ENCODE data around the gene LIG1.

The LIG1 gene

DNA sequence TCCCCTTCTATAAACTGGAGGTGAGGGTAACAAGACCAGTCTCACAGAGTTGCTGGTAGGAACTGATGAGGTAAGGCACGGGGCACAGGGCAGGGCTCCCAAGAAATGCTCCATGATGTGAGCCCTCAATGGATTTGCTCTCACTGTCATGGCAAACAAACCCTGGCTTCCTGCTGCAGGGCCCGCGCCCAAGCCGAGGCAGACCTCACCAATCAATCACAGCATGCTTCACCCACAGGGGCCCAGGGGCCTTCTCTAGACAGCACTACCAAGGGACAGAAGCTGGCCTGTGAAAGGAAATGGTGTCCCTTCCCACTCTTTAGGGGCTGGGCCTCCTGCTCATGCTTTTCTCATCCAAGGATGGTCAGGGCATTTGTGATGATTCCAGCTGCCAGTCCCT is 33.6 kb downstream of the LIG1 start:
- H3K27me3 ChIP-seq (ENCODE audit: low read length), result no peaks in the 10 kb centered on the region
- H3K4me3 ChIP-seq (ENCODE audit: insufficient read depth, low read length, poor library complexity, severe bottlenecking), result no peak overlapping the region
- H2AFZ ChIP-seq (ENCODE audit: low read depth, low read length, severe bottlenecking), result no peak overlapping the region
- no peaks in the 10 kb centered on the region for H4K20me1 ChIP-seq (ENCODE audit: low read depth, low read length)
- H3K9ac ChIP-seq (ENCODE audit: low read length), result no peak overlapping the region
- no peak overlapping the region for H3K27ac ChIP-seq (ENCODE audit: low read depth, low read length)
- no peaks in the 10 kb centered on the region for H3K9me2 ChIP-seq (replicated peaks; ENCODE audit: insufficient read depth, low read length)
- H3K79me2 ChIP-seq (ENCODE audit: insufficient read depth, low read length), result no peaks in the 10 kb centered on the region
- H3K36me3 ChIP-seq (ENCODE audit: low read length), result no peaks in the 10 kb centered on the region
- H3F3A ChIP-seq (ENCODE audit: insufficient read depth), result no peaks in the 10 kb centered on the region
- no peak overlapping the region for H3K4me2 ChIP-seq (ENCODE audit: low read depth, low read length, poor library complexity, severe bottlenecking)
- TF ChIP-seq EZH2phosphoT487 (conservative IDR thresholded peaks at IDR 0.05; ENCODE audit: low read length), result no peak
- no peaks in the 10 kb centered on the region for H3K9me3 ChIP-seq (ENCODE audit: insufficient read depth, low read length)

- H3K27ac ChIP-seq (ENCODE audit: low read depth, low read length), result no peak overlapping the region
- no peaks in the 10 kb centered on the region for H3K27me3 ChIP-seq (ENCODE audit: low read length)
- no peak overlapping the region for H3K4me2 ChIP-seq (ENCODE audit: low read depth, low read length, poor library complexity, severe bottlenecking)
- no peaks in the 10 kb centered on the region for H3F3A ChIP-seq (ENCODE audit: insufficient read depth)
- H3K79me2 ChIP-seq (ENCODE audit: insufficient read depth, low read length), result no peaks in the 10 kb centered on the region
- H2AFZ ChIP-seq (ENCODE audit: low read depth, low read length, severe bottlenecking), result no peak overlapping the region
- no peaks in the 10 kb centered on the region for H3K36me3 ChIP-seq (ENCODE audit: low read length)
- H4K20me1 ChIP-seq (ENCODE audit: low read depth, low read length), result no peaks in the 10 kb centered on the region
- H3K9me3 ChIP-seq (ENCODE audit: insufficient read depth, low read length), result no peaks in the 10 kb centered on the region
- TF ChIP-seq EZH2phosphoT487 (conservative IDR thresholded peaks at IDR 0.05; ENCODE audit: low read length) (no peak), CTCF (IDR thresholded peaks at IDR 0.05; ENCODE audit: insufficient read depth, low read length, poor library complexity, severe bottlenecking) (no peak)
- no peak overlapping the region for H3K9ac ChIP-seq (ENCODE audit: low read length)
- no peak overlapping the region for H3K4me3 ChIP-seq (ENCODE audit: insufficient read depth, low read length, poor library complexity, severe bottlenecking)
- no peaks in the 10 kb centered on the region for H3K9me2 ChIP-seq (replicated peaks; ENCODE audit: insufficient read depth, low read length)
These were observed 34.7 kb downstream of the LIG1 start for GRCh38 chr19:48135411-48135810.

DNA sequence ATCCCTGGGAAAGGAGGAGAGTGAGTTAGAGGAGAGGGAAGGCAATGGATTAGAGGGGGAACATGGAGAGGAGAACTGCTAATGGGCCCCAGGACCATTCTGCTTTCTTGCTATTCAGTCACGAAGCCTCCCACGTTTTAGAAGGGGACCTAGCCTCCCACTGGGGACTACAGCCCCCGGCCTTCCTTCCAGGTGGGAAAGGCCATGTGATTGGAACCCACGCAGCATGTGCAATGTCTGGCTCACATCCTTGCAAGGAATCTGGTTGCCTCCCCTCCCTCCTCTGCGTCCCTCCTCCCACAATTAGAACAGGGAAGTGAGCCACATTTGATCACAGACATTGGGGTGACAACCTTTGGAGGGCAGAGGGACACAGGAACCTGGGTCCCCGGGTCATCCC is 37.0 kb downstream of the LIG1 start:
- Histone ChIP-seq H3K27me3 (ENCODE audit: low read length) (no peaks in the 10 kb centered on the region), H3K36me3 (ENCODE audit: low read length) (no peaks in the 10 kb centered on the region), H2AFZ (ENCODE audit: low read depth, low read length, severe bottlenecking) (no peak overlapping the region), H4K20me1 (ENCODE audit: low read depth, low read length) (no peaks in the 10 kb centered on the region), H3K79me2 (ENCODE audit: insufficient read depth, low read length) (no peaks in the 10 kb centered on the region), H3F3A (ENCODE audit: insufficient read depth) (no peaks in the 10 kb centered on the region), H3K9me3 (ENCODE audit: insufficient read depth, low read length) (no peaks in the 10 kb centered on the region), H3K9me2 (replicated peaks; ENCODE audit: insufficient read depth, low read length) (no peaks in the 10 kb centered on the region), H3K4me2 (ENCODE audit: low read depth, low read length, poor library complexity, severe bottlenecking) (no peak overlapping the region), H3K4me3 (ENCODE audit: insufficient read depth, low read length, poor library complexity, severe bottlenecking) (no peak overlapping the region), H3K27ac (ENCODE audit: low read depth, low read length) (no peak overlapping the region), H3K9ac (ENCODE audit: low read length) (no peak overlapping the region)
- no peak for TF ChIP-seq EZH2phosphoT487 (conservative IDR thresholded peaks at IDR 0.05; ENCODE audit: low read length)
- TF ChIP-seq CTCF (IDR thresholded peaks at IDR 0.05; ENCODE audit: insufficient read depth, low read length, poor library complexity, severe bottlenecking), result no peak

DNA sequence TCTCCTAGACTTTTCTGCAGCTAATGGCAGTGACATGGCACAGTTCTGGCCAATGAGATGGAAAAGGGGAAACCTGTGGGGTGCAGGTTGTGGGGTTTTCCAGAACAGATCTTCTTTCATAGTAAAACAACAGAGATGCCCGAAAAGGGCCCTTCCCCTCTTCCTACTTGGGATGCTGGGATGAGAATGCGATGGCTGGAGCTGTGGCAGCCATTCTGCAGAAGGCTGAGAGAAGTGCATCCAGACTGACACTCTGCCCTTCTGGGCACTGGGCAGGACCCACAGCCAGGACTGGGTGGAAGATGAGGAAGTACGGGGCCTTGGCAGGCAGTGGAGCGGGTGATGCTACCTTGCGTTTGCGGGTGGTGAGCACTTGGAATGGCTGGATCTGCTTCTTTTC is 42.6 kb downstream of the LIG1 start:
- Histone ChIP-seq H3K79me2 (ENCODE audit: insufficient read depth, low read length) (no peaks in the 10 kb centered on the region), H3K9ac (ENCODE audit: low read length) (no peak overlapping the region), H4K20me1 (ENCODE audit: low read depth, low read length) (no peaks in the 10 kb centered on the region), H3K4me2 (ENCODE audit: low read depth, low read length, poor library complexity, severe bottlenecking) (no peak overlapping the region), H3K9me3 (ENCODE audit: insufficient read depth, low read length) (no peaks in the 10 kb centered on the region), H3K4me3 (ENCODE audit: insufficient read depth, low read length, poor library complexity, severe bottlenecking) (no peak overlapping the region), H3K36me3 (ENCODE audit: low read length) (0 out of 2 replicates have a peak, but pooled peaks cover 2% of the 10 kb centered on the region), H3K27ac (ENCODE audit: low read depth, low read length) (no peak overlapping the region), H3F3A (ENCODE audit: insufficient read depth) (no peaks in the 10 kb centered on the region), H3K9me2 (replicated peaks; ENCODE audit: insufficient read depth, low read length) (no peaks in the 10 kb centered on the region), H2AFZ (ENCODE audit: low read depth, low read length, severe bottlenecking) (no peak overlapping the region), H3K27me3 (ENCODE audit: low read length) (no peaks in the 10 kb centered on the region)
- TF ChIP-seq CTCF (IDR thresholded peaks at IDR 0.05; ENCODE audit: insufficient read depth, low read length, poor library complexity, severe bottlenecking) (no peak), EZH2phosphoT487 (conservative IDR thresholded peaks at IDR 0.05; ENCODE audit: low read length) (no peak)

Data from SU-DHL-6 (cell line).